ENCODE results near the gene FAM117B.

- TF ChIP-seq CTCF (IDR thresholded peaks at IDR 0.05) (no peak), POLR2A (IDR thresholded peaks at IDR 0.05) (no peak), POLR2AphosphoS5 (IDR thresholded peaks at IDR 0.05) (no peak)
Measured at GRCh38 chr2:202695166-202695565, 60.4 kb downstream of the FAM117B start.
